ENCODE results near the gene KLHL14.

The KLHL14 gene

DNA sequence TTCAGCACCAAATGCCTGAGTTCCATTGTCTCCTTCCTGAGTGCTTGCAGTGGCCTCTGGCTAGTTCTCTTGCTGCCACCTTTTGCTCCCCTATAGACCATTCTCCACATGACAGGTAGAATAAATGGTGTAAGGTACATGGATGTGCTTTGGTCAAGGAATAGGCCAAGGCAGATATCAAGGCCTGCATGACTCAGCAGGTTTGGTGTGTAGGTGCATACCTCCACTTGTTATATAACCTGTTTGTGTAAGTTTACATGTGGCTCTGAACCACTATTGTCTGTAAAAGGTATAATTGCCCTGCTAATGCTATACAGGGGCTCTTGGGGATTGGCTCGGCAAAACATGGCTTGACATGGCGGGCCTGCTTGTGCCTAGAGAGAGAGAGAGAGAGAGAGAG is 143.5 kb downstream of the KLHL14 start:
- TF ChIP-seq EZH2phosphoT487 (conservative IDR thresholded peaks at IDR 0.05; ENCODE audit: low read length), result no peak
- Histone ChIP-seq H3K4me3 (ENCODE audit: insufficient read depth, low read length, poor library complexity, severe bottlenecking) (no peak overlapping the region), H3K9me2 (replicated peaks; ENCODE audit: insufficient read depth, low read length) (no peaks in the 10 kb centered on the region), H3K27me3 (ENCODE audit: low read length) (no peaks in the 10 kb centered on the region), H4K20me1 (ENCODE audit: low read depth, low read length) (no peaks in the 10 kb centered on the region), H3K9ac (ENCODE audit: low read length) (no peak overlapping the region), H3K27ac (ENCODE audit: low read depth, low read length) (no peak overlapping the region), H3F3A (ENCODE audit: insufficient read depth) (no peaks in the 10 kb centered on the region), H3K9me3 (ENCODE audit: insufficient read depth, low read length) (no peaks in the 10 kb centered on the region), H3K36me3 (ENCODE audit: low read length) (no peaks in the 10 kb centered on the region), H3K4me2 (ENCODE audit: low read depth, low read length, poor library complexity, severe bottlenecking) (no peak overlapping the region), H2AFZ (ENCODE audit: low read depth, low read length, severe bottlenecking) (no peak overlapping the region), H3K79me2 (ENCODE audit: insufficient read depth, low read length) (no peaks in the 10 kb centered on the region)

DNA sequence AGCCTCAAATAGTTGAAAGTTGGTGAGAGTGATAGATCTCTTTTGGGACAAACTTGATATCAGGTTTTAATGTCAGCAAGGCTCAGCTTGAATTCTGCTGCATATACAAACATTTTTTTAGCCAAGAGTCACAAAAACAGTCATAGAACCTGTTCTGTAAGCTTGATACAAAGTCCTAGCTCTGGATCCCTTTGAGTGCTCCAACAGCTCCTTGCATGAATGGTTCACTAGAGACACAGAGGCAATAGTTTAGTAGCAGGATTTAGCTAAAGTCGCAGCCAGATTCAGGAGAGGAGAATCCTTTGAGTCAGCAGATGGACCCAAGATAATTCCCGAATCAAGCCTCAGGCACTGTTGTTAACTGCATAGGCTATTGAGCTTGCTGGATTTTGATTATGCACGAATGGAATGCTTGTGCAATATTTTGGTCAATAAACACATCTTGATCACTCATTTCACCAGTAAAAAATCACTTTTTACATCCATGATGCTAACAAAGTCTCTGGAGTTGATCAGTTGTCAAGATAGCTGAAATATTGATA is 148.6 kb downstream of the KLHL14 start:
- H3K4me3 ChIP-seq (ENCODE audit: insufficient read depth, low read length, poor library complexity, severe bottlenecking), result no peak overlapping the region
- H3F3A ChIP-seq (ENCODE audit: insufficient read depth), result no peaks in the 10 kb centered on the region
- no peak overlapping the region for H3K4me2 ChIP-seq (ENCODE audit: low read depth, low read length, poor library complexity, severe bottlenecking)
- no peaks in the 10 kb centered on the region for H3K27me3 ChIP-seq (ENCODE audit: low read length)
- no peaks in the 10 kb centered on the region for H3K9me2 ChIP-seq (replicated peaks; ENCODE audit: insufficient read depth, low read length)
- H3K9ac ChIP-seq (ENCODE audit: low read length), result no peak overlapping the region
- no peak overlapping the region for H2AFZ ChIP-seq (ENCODE audit: low read depth, low read length, severe bottlenecking)
- TF ChIP-seq EZH2phosphoT487 (conservative IDR thresholded peaks at IDR 0.05; ENCODE audit: low read length), result no peak
- TF ChIP-seq, protein P1, sequence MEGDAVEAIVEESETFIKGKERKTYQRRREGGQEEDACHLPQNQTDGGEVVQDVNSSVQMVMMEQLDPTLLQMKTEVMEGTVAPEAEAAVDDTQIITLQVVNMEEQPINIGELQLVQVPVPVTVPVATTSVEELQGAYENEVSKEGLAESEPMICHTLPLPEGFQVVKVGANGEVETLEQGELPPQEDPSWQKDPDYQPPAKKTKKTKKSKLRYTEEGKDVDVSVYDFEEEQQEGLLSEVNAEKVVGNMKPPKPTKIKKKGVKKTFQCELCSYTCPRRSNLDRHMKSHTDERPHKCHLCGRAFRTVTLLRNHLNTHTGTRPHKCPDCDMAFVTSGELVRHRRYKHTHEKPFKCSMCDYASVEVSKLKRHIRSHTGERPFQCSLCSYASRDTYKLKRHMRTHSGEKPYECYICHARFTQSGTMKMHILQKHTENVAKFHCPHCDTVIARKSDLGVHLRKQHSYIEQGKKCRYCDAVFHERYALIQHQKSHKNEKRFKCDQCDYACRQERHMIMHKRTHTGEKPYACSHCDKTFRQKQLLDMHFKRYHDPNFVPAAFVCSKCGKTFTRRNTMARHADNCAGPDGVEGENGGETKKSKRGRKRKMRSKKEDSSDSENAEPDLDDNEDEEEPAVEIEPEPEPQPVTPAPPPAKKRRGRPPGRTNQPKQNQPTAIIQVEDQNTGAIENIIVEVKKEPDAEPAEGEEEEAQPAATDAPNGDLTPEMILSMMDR (IDR thresholded peaks at IDR 0.05; ENCODE audit: insufficient read depth, low read length, poor library complexity, severe bottlenecking), result no peak
- no peaks in the 10 kb centered on the region for H3K79me2 ChIP-seq (ENCODE audit: insufficient read depth, low read length)
- no peaks in the 10 kb centered on the region for H3K36me3 ChIP-seq (ENCODE audit: low read length)
- no peaks in the 10 kb centered on the region for H3K9me3 ChIP-seq (ENCODE audit: insufficient read depth, low read length)
- no peak overlapping the region for H3K27ac ChIP-seq (ENCODE audit: low read depth, low read length)
- no peaks in the 10 kb centered on the region for H4K20me1 ChIP-seq (ENCODE audit: low read depth, low read length)

DNA sequence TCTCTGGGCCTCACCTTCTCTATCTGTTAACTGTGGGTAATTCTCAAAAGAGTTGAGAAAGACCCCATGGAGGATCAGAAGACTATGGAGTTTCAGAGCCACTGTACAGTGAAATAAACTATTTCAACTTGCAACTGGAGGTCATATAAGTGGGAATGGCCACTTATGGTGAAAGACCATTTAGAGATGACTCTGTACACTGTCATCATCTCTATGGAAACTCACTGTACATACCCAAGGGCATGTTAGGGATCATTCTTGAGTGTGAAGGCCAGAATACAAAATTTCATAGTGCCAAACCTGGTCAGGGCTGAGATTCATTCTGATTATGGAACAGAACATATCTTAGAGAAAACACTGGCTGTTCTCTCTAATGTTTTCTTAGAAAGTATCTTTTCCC is 149.3 kb downstream of the KLHL14 start:
- Histone ChIP-seq H3K27me3 (ENCODE audit: low read length) (no peaks in the 10 kb centered on the region), H2AFZ (ENCODE audit: low read depth, low read length, severe bottlenecking) (no peak overlapping the region), H3K9me2 (replicated peaks; ENCODE audit: insufficient read depth, low read length) (no peaks in the 10 kb centered on the region), H4K20me1 (ENCODE audit: low read depth, low read length) (no peaks in the 10 kb centered on the region), H3K79me2 (ENCODE audit: insufficient read depth, low read length) (no peaks in the 10 kb centered on the region), H3K27ac (ENCODE audit: low read depth, low read length) (no peak overlapping the region), H3K9ac (ENCODE audit: low read length) (no peak overlapping the region), H3F3A (ENCODE audit: insufficient read depth) (no peaks in the 10 kb centered on the region), H3K36me3 (ENCODE audit: low read length) (no peaks in the 10 kb centered on the region), H3K4me2 (ENCODE audit: low read depth, low read length, poor library complexity, severe bottlenecking) (no peak overlapping the region), H3K9me3 (ENCODE audit: insufficient read depth, low read length) (no peaks in the 10 kb centered on the region), H3K4me3 (ENCODE audit: insufficient read depth, low read length, poor library complexity, severe bottlenecking) (no peak overlapping the region)
- TF ChIP-seq, protein P1 (IDR thresholded peaks at IDR 0.05; ENCODE audit: insufficient read depth, low read length, poor library complexity, severe bottlenecking), result no peak
- no peak for TF ChIP-seq EZH2phosphoT487 (conservative IDR thresholded peaks at IDR 0.05; ENCODE audit: low read length)
